Karpas-422 (cell line): Measurements from ENCODE around the gene BCAM. TPM values are rescaled to one million over a fixed set of nuclear protein-coding genes. Genes with fewer than 3 reads are reported as not detected.

Source experiments
- DNase-seq: peaks from one replicate; pipeline ENCODE4 v3.0.0-alpha.2; 2015
- H2AFZ ChIP-seq: fragments of 200-600 bp; sonication (generic); 2 replicates; pipeline ENCODE4 v1.6.1; 2014; ENCODE audit warnings: antibody characterized with exemption, low read length, mixed read lengths
- H3K27ac ChIP-seq: fragments of 200-600 bp; sonication (generic); 2 replicates; pipeline ENCODE4 v1.5.1; 2014; ENCODE audit warnings: mild to moderate bottlenecking, low read length, moderate library complexity
- H3K27me3 ChIP-seq: fragments of 200-600 bp; sonication (generic); 2 replicates; pipeline ENCODE4 v1.6.1; 2014; ENCODE audit warnings: low read length, mixed read lengths
- H3K36me3 ChIP-seq: fragments of 200-600 bp; sonication (generic); 2 replicates; pipeline ENCODE4 v1.6.1; 2014; ENCODE audit warnings: low read length, mixed read lengths; ENCODE audit not compliant: insufficient read depth
- H3K4me1 ChIP-seq: fragments of 200-600 bp; sonication (generic); 2 replicates; pipeline ENCODE4 v1.6.1; 2014; ENCODE audit warnings: mild to moderate bottlenecking, low read length, mixed read lengths
- H3K4me2 ChIP-seq: fragments of 200-600 bp; sonication (generic); 2 replicates; pipeline ENCODE4 v1.6.1; 2014; ENCODE audit warnings: low read length, low read depth, mild to moderate bottlenecking; ENCODE audit not compliant: poor library complexity, severe bottlenecking
- H3K4me3 ChIP-seq: fragments of 200-600 bp; sonication (generic); 2 replicates; pipeline ENCODE4 v1.5.1; 2014; ENCODE audit warnings: mild to moderate bottlenecking, antibody characterized with exemption, low read length, mixed read lengths
- H3K79me2 ChIP-seq: fragments of 200-600 bp; sonication (generic); 2 replicates; pipeline ENCODE4 v1.6.1; 2014; ENCODE audit warnings: mild to moderate bottlenecking, low read length, mixed read lengths
- H3K9ac ChIP-seq: fragments of 200-600 bp; sonication (generic); 2 replicates; pipeline ENCODE4 v1.6.0; 2014; ENCODE audit warnings: low read length
- H3K9me2 ChIP-seq: fragments of 200-600 bp; sonication (generic), shearing (Covaris generic); replicated peaks from 2 replicates; pipeline ENCODE4 v1.6.0; 2014; ENCODE audit warnings: mild to moderate bottlenecking, low read length, moderate library complexity; ENCODE audit not compliant: insufficient read depth
- H3K9me3 ChIP-seq: fragments of 300-700, 200-600 bp; sonication (generic); 2 replicates; pipeline ENCODE4 v1.6.1; 2014; ENCODE audit warnings: low read length, mixed read lengths
- H4K20me1 ChIP-seq: fragments of 200-600 bp; sonication (generic); 2 replicates; pipeline ENCODE4 v1.6.1; 2014; ENCODE audit warnings: mild to moderate bottlenecking, antibody characterized with exemption, low read length, low read depth; ENCODE audit not compliant: insufficient read depth
- total RNA-seq: library from RNA; depleted of rRNA; stranded (reverse); fragments of >200 nt; shearing (Covaris generic); gene quantifications from 2 replicates; pipeline ENCODE4 v1.2.3, GENCODE V29; 2014; ENCODE audit warnings: low replicate concordance

Gene BCAM
- total RNA-seq, 1 experiment from 2014 or later = not detected

DNA sequence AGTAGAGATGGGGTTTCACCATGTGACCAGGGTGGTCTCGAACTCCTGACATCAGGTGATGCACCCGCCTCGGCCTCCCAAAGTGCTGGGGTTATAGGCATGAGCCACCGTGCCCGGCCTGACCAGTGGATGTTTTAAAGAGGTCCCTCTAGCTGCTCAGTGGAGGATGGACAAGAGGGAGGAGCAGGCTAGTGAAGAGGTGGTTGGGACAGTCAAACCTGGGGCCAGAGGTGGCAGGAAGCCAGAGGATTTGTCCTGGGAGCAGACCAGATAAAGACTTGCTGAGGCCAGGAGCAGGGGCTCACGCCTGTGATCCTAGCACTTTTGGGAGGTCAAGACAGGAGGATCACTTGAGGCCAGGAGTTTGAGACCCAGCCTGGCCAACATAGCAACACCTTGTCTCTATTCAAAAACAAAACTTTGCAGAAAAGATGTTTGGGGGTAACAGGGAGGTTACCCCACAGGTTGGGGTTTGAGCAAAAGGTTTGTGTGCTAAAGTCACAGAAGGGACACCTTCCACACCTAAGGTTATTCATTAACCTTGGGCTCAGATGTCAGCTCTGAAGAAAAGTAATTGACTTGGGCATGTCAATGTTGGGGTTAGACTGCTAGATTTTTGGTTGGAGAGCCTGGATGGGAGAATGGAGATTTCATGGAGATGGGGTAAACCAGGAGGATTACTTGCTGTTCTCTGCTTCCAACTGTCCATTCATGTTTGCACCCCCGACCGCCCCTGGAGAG is 9.0 kb downstream of the BCAM start:
- no peaks in the 10 kb centered on the region for H3K9me2 ChIP-seq
- no peak for DNase-seq
- H4K20me1 ChIP-seq = no peaks in the 10 kb centered on the region
- no peaks in the 10 kb centered on the region for H3K9me3 ChIP-seq
- no peaks in the 10 kb centered on the region for H3K79me2 ChIP-seq
- no peak overlapping the region for H3K9ac ChIP-seq
- no peak overlapping the region for H3K27ac ChIP-seq
- no peak overlapping the region for H2AFZ ChIP-seq
- no peaks in the 10 kb centered on the region for H3K36me3 ChIP-seq
- H3K4me2 ChIP-seq = no peak overlapping the region
- H3K4me1 ChIP-seq = no peaks in the 10 kb centered on the region
- H3K4me3 ChIP-seq = no peak overlapping the region
- no peaks in the 10 kb centered on the region for H3K27me3 ChIP-seq

- H3K27ac ChIP-seq = no peak overlapping the region
- no peak overlapping the region for H3K4me3 ChIP-seq
- H3K9me2 ChIP-seq = no peaks in the 10 kb centered on the region
- no peaks in the 10 kb centered on the region for H3K27me3 ChIP-seq
- no peak for DNase-seq
- no peaks in the 10 kb centered on the region for H4K20me1 ChIP-seq
- no peaks in the 10 kb centered on the region for H3K9me3 ChIP-seq
- H3K9ac ChIP-seq = no peak overlapping the region
- no peaks in the 10 kb centered on the region for H3K79me2 ChIP-seq
- H2AFZ ChIP-seq = no peak overlapping the region
- H3K36me3 ChIP-seq = no peaks in the 10 kb centered on the region
- no peak overlapping the region for H3K4me2 ChIP-seq
- no peaks in the 10 kb centered on the region for H3K4me1 ChIP-seq
Observed at GRCh38 chr19:44818466-44819031, 9.6 kb downstream of the BCAM start.

- no peak for DNase-seq
- H3K27ac ChIP-seq = no peak overlapping the region
- H4K20me1 ChIP-seq = no peaks in the 10 kb centered on the region
- H3K79me2 ChIP-seq = no peaks in the 10 kb centered on the region
- no peak overlapping the region for H3K9ac ChIP-seq
- no peaks in the 10 kb centered on the region for H3K36me3 ChIP-seq
- H2AFZ ChIP-seq = no peak overlapping the region
- no peak overlapping the region for H3K4me3 ChIP-seq
- no peaks in the 10 kb centered on the region for H3K9me3 ChIP-seq
- no peaks in the 10 kb centered on the region for H3K4me1 ChIP-seq
- H3K27me3 ChIP-seq = no peaks in the 10 kb centered on the region
- no peak overlapping the region for H3K4me2 ChIP-seq
- no peaks in the 10 kb centered on the region for H3K9me2 ChIP-seq
Observed at GRCh38 chr19:44819246-44819832, 10.4 kb downstream of the BCAM start.

DNA sequence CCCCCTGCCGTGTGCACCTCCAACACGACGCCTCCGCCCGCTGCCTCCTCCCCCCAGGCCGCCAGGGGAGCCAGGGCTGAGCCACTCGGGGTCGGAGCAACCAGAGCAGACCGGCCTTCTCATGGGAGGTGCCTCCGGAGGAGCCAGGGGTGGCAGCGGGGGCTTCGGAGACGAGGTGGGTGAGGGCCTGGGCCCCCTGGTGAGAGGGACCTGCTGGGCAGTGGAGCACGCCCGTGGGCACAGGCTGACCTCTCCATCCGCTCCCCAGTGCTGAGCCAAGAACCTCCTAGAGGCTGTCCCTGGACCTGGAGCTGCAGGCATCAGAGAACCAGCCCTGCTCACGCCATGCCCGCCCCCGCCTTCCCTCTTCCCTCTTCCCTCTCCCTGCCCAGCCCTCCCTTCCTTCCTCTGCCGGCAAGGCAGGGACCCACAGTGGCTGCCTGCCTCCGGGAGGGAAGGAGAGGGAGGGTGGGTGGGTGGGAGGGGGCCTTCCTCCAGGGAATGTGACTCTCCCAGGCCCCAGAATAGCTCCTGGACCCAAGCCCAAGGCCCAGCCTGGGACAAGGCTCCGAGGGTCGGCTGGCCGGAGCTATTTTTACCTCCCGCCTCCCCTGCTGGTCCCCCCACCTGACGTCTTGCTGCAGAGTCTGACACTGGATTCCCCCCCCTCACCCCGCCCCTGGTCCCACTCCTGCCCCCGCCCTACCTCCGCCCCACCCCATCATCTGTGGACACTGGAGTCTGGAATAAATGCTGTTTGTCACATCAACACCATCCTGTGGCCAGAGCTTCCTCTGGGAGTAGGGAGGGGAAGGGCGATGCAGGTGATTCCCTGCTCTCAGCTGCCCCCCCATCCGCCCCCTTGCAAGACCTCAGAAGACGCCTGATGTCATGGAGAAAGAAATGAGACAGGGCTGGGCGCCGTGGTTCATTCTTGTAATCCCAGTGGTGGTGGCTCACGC is 12.0 kb downstream of the BCAM start:
- Histone ChIP-seq H2AFZ (no peak overlapping the region), H3K79me2 (no peaks in the 10 kb centered on the region), H3K4me1 (no peaks in the 10 kb centered on the region), H3K27me3 (no peaks in the 10 kb centered on the region), H3K9me2 (no peaks in the 10 kb centered on the region), H3K4me3 (no peak overlapping the region), H3K9ac (no peak overlapping the region), H4K20me1 (no peaks in the 10 kb centered on the region), H3K27ac (no peak overlapping the region), H3K4me2 (no peak overlapping the region), H3K9me3 (no peaks in the 10 kb centered on the region), H3K36me3 (no peaks in the 10 kb centered on the region)
- DNase-seq = no peak

DNA sequence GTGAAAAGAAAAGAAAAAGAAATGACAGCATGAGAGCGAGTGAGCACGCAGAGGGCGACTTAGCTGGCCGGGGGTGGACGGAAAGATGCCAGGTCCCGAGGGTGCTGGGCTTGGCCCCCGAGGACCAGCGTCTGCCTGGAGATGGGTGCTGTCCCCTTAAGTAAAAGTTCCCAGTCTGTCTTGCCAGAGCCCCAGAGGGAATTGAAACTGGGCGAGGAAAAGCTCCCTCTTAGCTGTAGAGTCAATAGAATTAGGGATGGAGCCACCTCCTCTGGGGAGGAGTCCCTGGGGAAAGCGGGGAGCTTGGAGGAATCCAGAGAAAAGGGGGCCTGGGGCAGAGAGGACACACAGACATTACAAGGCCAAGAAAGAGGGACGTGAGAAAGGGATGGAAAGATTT is 13.3 kb downstream of the BCAM start:
- H3K9me2 ChIP-seq = no peaks in the 10 kb centered on the region
- H3K27ac ChIP-seq = no peak overlapping the region
- no peak overlapping the region for H3K9ac ChIP-seq
- H3K4me1 ChIP-seq = no peaks in the 10 kb centered on the region
- no peaks in the 10 kb centered on the region for H3K79me2 ChIP-seq
- no peaks in the 10 kb centered on the region for H4K20me1 ChIP-seq
- no peak overlapping the region for H3K4me2 ChIP-seq
- H3K27me3 ChIP-seq = no peaks in the 10 kb centered on the region
- no peaks in the 10 kb centered on the region for H3K36me3 ChIP-seq
- no peak overlapping the region for H3K4me3 ChIP-seq
- H2AFZ ChIP-seq = no peak overlapping the region
- DNase-seq = no peak
- no peaks in the 10 kb centered on the region for H3K9me3 ChIP-seq

- Histone ChIP-seq H3K9ac (no peak overlapping the region), H3K27me3 (no peaks in the 10 kb centered on the region)
Observed at GRCh38 chr19:44822670-44823372, 13.9 kb downstream of the BCAM start.

DNA sequence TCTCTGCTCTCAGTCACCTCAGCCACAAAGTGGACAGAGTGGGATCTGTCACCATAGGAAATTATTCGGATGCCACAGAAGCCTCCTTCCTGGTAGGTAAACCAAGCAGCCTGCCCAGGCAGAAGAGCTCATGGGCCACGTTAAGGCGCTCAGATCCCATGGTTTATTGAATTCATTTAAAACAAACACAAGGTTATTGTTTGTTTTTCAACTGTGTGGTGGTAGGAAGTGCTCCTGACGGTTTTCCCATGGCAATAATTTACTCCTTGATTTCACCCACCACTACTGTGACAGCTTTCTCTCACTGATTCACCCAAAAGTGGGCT is 14.4 kb downstream of the BCAM start:
- Histone ChIP-seq H4K20me1 (no peaks in the 10 kb centered on the region), H2AFZ (no peak overlapping the region), H3K4me1 (no peaks in the 10 kb centered on the region), H3K4me3 (no peak overlapping the region), H3K36me3 (no peaks in the 10 kb centered on the region), H3K27me3 (no peaks in the 10 kb centered on the region), H3K27ac (no peak overlapping the region), H3K9me2 (no peaks in the 10 kb centered on the region), H3K9me3 (no peaks in the 10 kb centered on the region), H3K4me2 (no peak overlapping the region), H3K79me2 (no peaks in the 10 kb centered on the region), H3K9ac (no peak overlapping the region)
- no peak for DNase-seq

More at GRCh38 chr19:44822670-44823372, 13.9 kb downstream of the BCAM start:
- Histone ChIP-seq H3K4me1 (no peaks in the 10 kb centered on the region), H3K4me3 (no peak overlapping the region), H4K20me1 (no peaks in the 10 kb centered on the region), H3K4me2 (no peak overlapping the region), H3K79me2 (no peaks in the 10 kb centered on the region), H3K9me2 (no peaks in the 10 kb centered on the region), H2AFZ (no peak overlapping the region), H3K27ac (no peak overlapping the region), H3K36me3 (no peaks in the 10 kb centered on the region), H3K9me3 (no peaks in the 10 kb centered on the region)
- DNase-seq = no peak
